GM19324 (cell line): ENCODE measurements around the gene LBX1.

Source experiments
- ATAC-seq: cut with Tn5 transposase; IDR thresholded peaks from one replicate; pipeline ENCODE4 v1.9.1; 2021; ENCODE audit warnings: mild to moderate bottlenecking, moderate library complexity; ENCODE audit not compliant: unreplicated experiment, low FRiP score

LBX1 gene

GRCh38 chr10:101244321-101245050, 15.2 kb upstream of the LBX1 start:
- no peak for ATAC-seq

GRCh38 chr10:101241840-101242707, 12.8 kb upstream of the LBX1 start:
- ATAC-seq = no peak

GRCh38 chr10:101238732-101239105, 9.5 kb upstream of the LBX1 start:
- no peak for ATAC-seq

- no peak for ATAC-seq
Observed at GRCh38 chr10:101237982-101238731, 8.9 kb upstream of the LBX1 start.

GRCh38 chr10:101237081-101237981, 8.1 kb upstream of the LBX1 start:
- ATAC-seq = no peak

- no peak for ATAC-seq
Observed at GRCh38 chr10:101236376-101237080, 7.3 kb upstream of the LBX1 start.

GRCh38 chr10:101235766-101236165, 6.5 kb upstream of the LBX1 start:
- no peak for ATAC-seq

- ATAC-seq = no peak
Observed at GRCh38 chr10:101234333-101234732, 5.1 kb upstream of the LBX1 start.

- ATAC-seq = no peak
Observed at GRCh38 chr10:101233863-101234262, 4.6 kb upstream of the LBX1 start.

GRCh38 chr10:101233443-101233842, 4.2 kb upstream of the LBX1 start:
- no peak for ATAC-seq

- ATAC-seq = no peak
Observed at GRCh38 chr10:101231912-101232689, 2.8 kb upstream of the LBX1 start.

GRCh38 chr10:101231092-101231491, 1.8 kb upstream of the LBX1 start:
- no peak for ATAC-seq

GRCh38 chr10:101230183-101230917, 1.1 kb upstream of the LBX1 start:
- no peak for ATAC-seq

- ATAC-seq = no peak
Observed at GRCh38 chr10:101228966-101229265, 347 bp downstream of the LBX1 start.

GRCh38 chr10:101228153-101228965, 904 bp downstream of the LBX1 start:
- no peak for ATAC-seq

GRCh38 chr10:101227429-101228152, 1.7 kb downstream of the LBX1 start:
- no peak for ATAC-seq
